A673 (cell line): ENCODE results near the gene GPR6.

Source experiments
- EZH2 ChIP-seq: fragments of 200-600 bp; sonication (generic); IDR thresholded peaks from 2 replicates; pipeline ENCODE4 v1.6.1; 2017; ENCODE audit warnings: borderline replicate concordance, low read depth, mild to moderate bottlenecking, mixed read lengths, antibody characterized with exemption, low read length; ENCODE audit not compliant: poor library complexity, severe bottlenecking
- TF ChIP-seq, protein P1 (sequence below): fragments of 300-800, 200-600 bp; sonication (generic); conservative IDR thresholded peaks from 2 replicates; pipeline ENCODE4 v1.5.1; 2017; ENCODE audit warnings: low read depth, mild to moderate bottlenecking, antibody characterized with exemption, low read length, moderate library complexity, mixed read lengths

DNA sequence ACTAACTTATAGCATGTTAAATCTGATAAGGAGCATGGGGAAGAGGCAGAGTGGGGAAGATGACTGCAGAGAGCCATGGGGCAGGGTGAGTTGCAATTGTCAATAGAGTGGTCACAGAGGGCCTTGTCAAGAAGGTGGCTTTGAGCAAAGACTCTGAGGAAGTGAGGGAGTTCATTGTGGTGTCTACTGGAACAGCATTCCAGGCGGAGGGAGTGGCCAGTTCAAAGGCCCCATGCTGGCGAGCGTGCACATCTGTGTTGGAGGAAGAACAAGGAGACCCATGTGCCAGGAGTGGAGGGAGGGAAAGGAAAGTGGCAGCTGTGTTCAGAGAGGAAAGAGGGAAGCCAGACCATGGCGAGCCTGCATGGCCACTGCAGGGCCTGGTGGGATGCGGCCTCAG is 15.8 kb upstream of the GPR6 start:
- TF ChIP-seq, protein P1, sequence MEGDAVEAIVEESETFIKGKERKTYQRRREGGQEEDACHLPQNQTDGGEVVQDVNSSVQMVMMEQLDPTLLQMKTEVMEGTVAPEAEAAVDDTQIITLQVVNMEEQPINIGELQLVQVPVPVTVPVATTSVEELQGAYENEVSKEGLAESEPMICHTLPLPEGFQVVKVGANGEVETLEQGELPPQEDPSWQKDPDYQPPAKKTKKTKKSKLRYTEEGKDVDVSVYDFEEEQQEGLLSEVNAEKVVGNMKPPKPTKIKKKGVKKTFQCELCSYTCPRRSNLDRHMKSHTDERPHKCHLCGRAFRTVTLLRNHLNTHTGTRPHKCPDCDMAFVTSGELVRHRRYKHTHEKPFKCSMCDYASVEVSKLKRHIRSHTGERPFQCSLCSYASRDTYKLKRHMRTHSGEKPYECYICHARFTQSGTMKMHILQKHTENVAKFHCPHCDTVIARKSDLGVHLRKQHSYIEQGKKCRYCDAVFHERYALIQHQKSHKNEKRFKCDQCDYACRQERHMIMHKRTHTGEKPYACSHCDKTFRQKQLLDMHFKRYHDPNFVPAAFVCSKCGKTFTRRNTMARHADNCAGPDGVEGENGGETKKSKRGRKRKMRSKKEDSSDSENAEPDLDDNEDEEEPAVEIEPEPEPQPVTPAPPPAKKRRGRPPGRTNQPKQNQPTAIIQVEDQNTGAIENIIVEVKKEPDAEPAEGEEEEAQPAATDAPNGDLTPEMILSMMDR = no peak
- no peak for TF ChIP-seq EZH2
